A549 (cell line): ENCODE data around the gene C17orf107.

Experiments
- BHLHE40 ChIP-seq: IDR thresholded peaks from 2 replicates; pipeline ENCODE4 v1.6.1; 2012; ENCODE audit warnings: low read depth, low read length, inconsistent platforms
- CEBPB ChIP-seq, 2 experiments: fragments of >200 bp in 1 of 2; sonication (Bioruptor Twin) in 1 of 2; formaldehyde crosslinking in 1 of 2; IDR thresholded peaks; 2 replicates each; pipeline ENCODE4 v1.6.1; 2012 to 2016
- CHD2 ChIP-seq: fragments of 150-350 bp; IDR thresholded peaks from 2 replicates; pipeline ENCODE4 v1.6.1; 2014; ENCODE audit warnings: low read length; ENCODE audit not compliant: partially characterized antibody
- JUN ChIP-seq, 2 experiments: fragments of >200 bp; sonication (Bioruptor Twin); formaldehyde crosslinking; IDR thresholded peaks; 2 replicates in 1 of 2; 3 replicates in 1 of 2; pipeline ENCODE4 v1.6.1; 2016 to 2017
- MYC ChIP-seq: IDR thresholded peaks from 2 replicates; pipeline ENCODE4 v1.6.1; 2012; ENCODE audit warnings: mild to moderate bottlenecking, inconsistent platforms, low read length, improper control_type of control experiment, borderline replicate concordance
- NFE2L2 ChIP-seq: fragments of 150-350 bp; conservative IDR thresholded peaks from 2 replicates; pipeline ENCODE4 v1.6.1; 2014; ENCODE audit warnings: low read length
- POLR2A ChIP-seq: IDR thresholded peaks from 2 replicates; pipeline ENCODE4 v1.6.1; 2012; ENCODE audit warnings: mild to moderate bottlenecking, low read length
- RFX5 ChIP-seq: fragments of 450-650 bp; IDR thresholded peaks from 2 replicates; pipeline ENCODE4 v1.7.1; 2014; ENCODE audit warnings: antibody characterized with exemption, mild to moderate bottlenecking, moderate library complexity
- TP53 ChIP-seq: fragments of 250-450 bp; sonication (Bioruptor Pico); IDR thresholded peaks from 2 replicates; pipeline ENCODE4 v1.5.0; 2021; ENCODE audit warnings: mild to moderate bottlenecking, moderate library complexity
- ZC3H11A ChIP-seq: fragments of 450-650 bp; IDR thresholded peaks from 2 replicates; pipeline ENCODE4 v1.6.1; 2014; ENCODE audit warnings: antibody characterized with exemption, mild to moderate bottlenecking
- TF ChIP-seq, protein P1 (sequence below): fragments of >200 bp; sonication (Bioruptor Twin); formaldehyde crosslinking; IDR thresholded peaks from 3 replicates; pipeline ENCODE4 v1.5.1; 2016
- TF ChIP-seq, protein P2 (sequence below): IDR thresholded peaks from 2 replicates; pipeline ENCODE4 v1.6.1; 2012
- TF ChIP-seq, protein P3 (sequence below): fragments of 150-350 bp; IDR thresholded peaks from 2 replicates; pipeline ENCODE4 v1.6.1; 2014; ENCODE audit warnings: low read depth, mild to moderate bottlenecking, low read length

DNA sequence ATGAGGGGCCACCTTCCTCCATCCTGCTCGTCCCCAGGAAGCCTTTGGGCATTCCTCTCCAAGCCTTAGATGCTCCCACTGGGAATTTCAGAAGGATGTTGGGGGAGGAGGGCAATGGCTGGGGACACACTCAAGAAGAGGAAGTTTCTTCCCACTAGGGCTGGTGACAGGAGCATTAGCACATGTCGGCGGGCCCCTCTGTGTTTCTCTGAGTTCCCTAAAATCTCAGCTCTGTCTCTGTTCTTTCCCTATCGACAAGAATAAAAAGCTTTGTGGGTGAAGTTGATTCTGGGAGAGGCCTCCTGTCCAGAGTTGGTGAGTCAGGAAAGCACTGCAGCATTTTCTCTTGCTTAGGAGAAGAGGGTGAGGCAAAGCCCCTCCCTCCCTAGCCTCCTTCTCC, 19.7 kb upstream of the C17orf107 start:
- TF ChIP-seq, protein P1, sequence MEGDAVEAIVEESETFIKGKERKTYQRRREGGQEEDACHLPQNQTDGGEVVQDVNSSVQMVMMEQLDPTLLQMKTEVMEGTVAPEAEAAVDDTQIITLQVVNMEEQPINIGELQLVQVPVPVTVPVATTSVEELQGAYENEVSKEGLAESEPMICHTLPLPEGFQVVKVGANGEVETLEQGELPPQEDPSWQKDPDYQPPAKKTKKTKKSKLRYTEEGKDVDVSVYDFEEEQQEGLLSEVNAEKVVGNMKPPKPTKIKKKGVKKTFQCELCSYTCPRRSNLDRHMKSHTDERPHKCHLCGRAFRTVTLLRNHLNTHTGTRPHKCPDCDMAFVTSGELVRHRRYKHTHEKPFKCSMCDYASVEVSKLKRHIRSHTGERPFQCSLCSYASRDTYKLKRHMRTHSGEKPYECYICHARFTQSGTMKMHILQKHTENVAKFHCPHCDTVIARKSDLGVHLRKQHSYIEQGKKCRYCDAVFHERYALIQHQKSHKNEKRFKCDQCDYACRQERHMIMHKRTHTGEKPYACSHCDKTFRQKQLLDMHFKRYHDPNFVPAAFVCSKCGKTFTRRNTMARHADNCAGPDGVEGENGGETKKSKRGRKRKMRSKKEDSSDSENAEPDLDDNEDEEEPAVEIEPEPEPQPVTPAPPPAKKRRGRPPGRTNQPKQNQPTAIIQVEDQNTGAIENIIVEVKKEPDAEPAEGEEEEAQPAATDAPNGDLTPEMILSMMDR = no peak
- TF ChIP-seq POLR2A (no peak), ZC3H11A (no peak), MYC (no peak), RFX5 (no peak), BHLHE40 (no peak), NFE2L2 (no peak), TP53 (no peak), CEBPB (IDR thresholded peaks at IDR 0.05) (no peak), JUN (IDR thresholded peaks at IDR 0.05) (no peak), CHD2 (no peak)
- TF ChIP-seq, protein P2, sequence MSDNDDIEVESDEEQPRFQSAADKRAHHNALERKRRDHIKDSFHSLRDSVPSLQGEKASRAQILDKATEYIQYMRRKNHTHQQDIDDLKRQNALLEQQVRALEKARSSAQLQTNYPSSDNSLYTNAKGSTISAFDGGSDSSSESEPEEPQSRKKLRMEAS = no peak
- TF ChIP-seq, protein P3, sequence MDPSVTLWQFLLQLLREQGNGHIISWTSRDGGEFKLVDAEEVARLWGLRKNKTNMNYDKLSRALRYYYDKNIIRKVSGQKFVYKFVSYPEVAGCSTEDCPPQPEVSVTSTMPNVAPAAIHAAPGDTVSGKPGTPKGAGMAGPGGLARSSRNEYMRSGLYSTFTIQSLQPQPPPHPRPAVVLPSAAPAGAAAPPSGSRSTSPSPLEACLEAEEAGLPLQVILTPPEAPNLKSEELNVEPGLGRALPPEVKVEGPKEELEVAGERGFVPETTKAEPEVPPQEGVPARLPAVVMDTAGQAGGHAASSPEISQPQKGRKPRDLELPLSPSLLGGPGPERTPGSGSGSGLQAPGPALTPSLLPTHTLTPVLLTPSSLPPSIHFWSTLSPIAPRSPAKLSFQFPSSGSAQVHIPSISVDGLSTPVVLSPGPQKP = no peak
